Ishikawa (cell line): ENCODE results near the gene ALAS1.

Experiments
- CEBPB ChIP-seq: IDR thresholded peaks from 2 replicates; pipeline ENCODE4 v1.6.1; 2012
- CREB1 ChIP-seq: IDR thresholded peaks from 2 replicates; pipeline ENCODE4 v1.6.1; 2012; ENCODE audit warnings: low read depth
- EGR1 ChIP-seq: IDR thresholded peaks from 2 replicates; pipeline ENCODE4 v1.6.1; 2012
- EP300 ChIP-seq: IDR thresholded peaks from 2 replicates; pipeline ENCODE4 v1.6.1; 2012; ENCODE audit warnings: borderline replicate concordance
- FOXM1 ChIP-seq: IDR thresholded peaks from 2 replicates; pipeline ENCODE4 v1.6.1; 2012; ENCODE audit warnings: low read depth, borderline replicate concordance
- NFIC ChIP-seq: IDR thresholded peaks from 2 replicates; pipeline ENCODE4 v1.6.1; 2012
- RAD21 ChIP-seq: IDR thresholded peaks from 2 replicates; pipeline ENCODE4 v1.6.1; 2012; ENCODE audit warnings: low read depth
- TAF1 ChIP-seq: IDR thresholded peaks from 2 replicates; pipeline ENCODE4 v1.6.1; 2012; ENCODE audit warnings: low read depth, mild to moderate bottlenecking
- TCF12 ChIP-seq: IDR thresholded peaks from 2 replicates; pipeline ENCODE4 v1.6.1; 2012; ENCODE audit warnings: low read depth
- TEAD4 ChIP-seq: IDR thresholded peaks from 2 replicates; pipeline ENCODE4 v1.6.1; 2012
- YY1 ChIP-seq: IDR thresholded peaks from 2 replicates; pipeline ENCODE4 v1.6.1; 2012; ENCODE audit warnings: low read depth
- ZBTB7A ChIP-seq: IDR thresholded peaks from 2 replicates; pipeline ENCODE4 v1.6.1; 2012; ENCODE audit warnings: low read depth
- TF ChIP-seq, protein P1 (sequence below): IDR thresholded peaks from 2 replicates; pipeline ENCODE4 v1.6.1; 2012; ENCODE audit warnings: low read depth, mild to moderate bottlenecking
- TF ChIP-seq, protein P2 (sequence below): IDR thresholded peaks from 2 replicates; pipeline ENCODE4 v1.6.1; 2012
- TF ChIP-seq, protein P3 (sequence below): IDR thresholded peaks from 2 replicates; pipeline ENCODE4 v1.6.1; 2012

The ALAS1 gene

DNA sequence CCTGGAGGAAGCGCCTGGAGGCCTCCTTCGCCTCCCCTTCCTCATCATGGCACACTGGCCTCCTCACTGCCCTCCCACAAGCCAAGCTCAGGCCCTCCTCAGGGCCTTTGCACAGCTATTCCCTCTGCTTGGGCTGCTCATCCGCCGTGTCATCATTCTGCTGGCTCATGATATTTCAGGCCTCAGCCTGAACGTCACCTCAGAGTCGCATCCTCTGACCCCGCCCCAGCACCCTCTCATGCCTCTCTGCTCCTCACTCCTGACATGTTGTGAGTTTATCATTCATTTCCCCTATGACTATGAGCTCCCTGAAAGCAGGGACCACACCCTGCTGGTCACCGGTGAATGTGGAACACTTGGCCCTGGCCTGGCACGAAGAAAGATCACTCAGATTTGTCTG, 23.1 kb upstream of the ALAS1 start:
- no peak for TF ChIP-seq CREB1
- TF ChIP-seq EP300 = no peak
- TF ChIP-seq NFIC = no peak
- TF ChIP-seq ZBTB7A = no peak

DNA sequence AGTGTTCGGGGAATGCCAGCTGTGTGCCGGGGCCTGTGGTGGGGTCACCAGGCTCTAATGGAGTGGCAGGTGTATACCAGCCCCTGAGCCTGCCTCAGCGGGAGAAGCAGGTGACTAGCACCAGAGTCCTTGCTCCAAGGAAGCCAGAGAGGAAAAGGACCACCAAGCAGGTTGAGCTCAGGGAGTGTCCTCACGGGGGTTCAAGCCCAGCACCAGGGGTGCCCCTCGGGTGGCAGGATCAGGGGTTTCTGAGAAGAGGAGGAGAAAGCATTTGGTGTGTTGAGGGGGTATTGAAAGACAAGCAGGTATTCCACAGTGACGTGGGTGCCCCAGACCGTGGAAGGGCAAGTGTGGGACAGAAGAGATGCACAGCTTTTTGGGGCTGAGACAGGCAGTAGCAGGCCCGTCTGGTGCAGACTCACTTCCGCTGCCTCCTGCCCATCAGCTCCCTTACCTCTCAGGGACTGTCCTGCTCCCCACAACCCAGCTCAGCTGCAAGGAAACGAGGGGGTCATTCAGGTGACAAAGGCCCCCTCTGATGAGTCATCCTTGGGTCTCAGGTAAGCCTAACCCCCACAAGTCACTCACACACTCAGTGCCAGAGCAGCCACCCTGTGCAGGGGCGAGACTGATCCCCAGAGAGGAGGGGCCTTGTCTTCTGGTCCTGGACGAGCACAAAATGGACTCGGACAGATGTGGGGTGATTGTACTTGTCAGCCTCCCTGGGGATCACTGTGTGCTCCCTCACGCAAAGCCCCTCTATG, 22.4 kb upstream of the ALAS1 start:
- no peak for TF ChIP-seq CEBPB
- no peak for TF ChIP-seq FOXM1
- no peak for TF ChIP-seq RAD21
- no peak for TF ChIP-seq ZBTB7A
- no peak for TF ChIP-seq YY1
- TF ChIP-seq NFIC = no peak
- no peak for TF ChIP-seq EGR1
- no peak for TF ChIP-seq TCF12
- TF ChIP-seq, protein P1, sequence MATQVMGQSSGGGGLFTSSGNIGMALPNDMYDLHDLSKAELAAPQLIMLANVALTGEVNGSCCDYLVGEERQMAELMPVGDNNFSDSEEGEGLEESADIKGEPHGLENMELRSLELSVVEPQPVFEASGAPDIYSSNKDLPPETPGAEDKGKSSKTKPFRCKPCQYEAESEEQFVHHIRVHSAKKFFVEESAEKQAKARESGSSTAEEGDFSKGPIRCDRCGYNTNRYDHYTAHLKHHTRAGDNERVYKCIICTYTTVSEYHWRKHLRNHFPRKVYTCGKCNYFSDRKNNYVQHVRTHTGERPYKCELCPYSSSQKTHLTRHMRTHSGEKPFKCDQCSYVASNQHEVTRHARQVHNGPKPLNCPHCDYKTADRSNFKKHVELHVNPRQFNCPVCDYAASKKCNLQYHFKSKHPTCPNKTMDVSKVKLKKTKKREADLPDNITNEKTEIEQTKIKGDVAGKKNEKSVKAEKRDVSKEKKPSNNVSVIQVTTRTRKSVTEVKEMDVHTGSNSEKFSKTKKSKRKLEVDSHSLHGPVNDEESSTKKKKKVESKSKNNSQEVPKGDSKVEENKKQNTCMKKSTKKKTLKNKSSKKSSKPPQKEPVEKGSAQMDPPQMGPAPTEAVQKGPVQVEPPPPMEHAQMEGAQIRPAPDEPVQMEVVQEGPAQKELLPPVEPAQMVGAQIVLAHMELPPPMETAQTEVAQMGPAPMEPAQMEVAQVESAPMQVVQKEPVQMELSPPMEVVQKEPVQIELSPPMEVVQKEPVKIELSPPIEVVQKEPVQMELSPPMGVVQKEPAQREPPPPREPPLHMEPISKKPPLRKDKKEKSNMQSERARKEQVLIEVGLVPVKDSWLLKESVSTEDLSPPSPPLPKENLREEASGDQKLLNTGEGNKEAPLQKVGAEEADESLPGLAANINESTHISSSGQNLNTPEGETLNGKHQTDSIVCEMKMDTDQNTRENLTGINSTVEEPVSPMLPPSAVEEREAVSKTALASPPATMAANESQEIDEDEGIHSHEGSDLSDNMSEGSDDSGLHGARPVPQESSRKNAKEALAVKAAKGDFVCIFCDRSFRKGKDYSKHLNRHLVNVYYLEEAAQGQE = no peak
- no peak for TF ChIP-seq TEAD4
- TF ChIP-seq, protein P2, sequence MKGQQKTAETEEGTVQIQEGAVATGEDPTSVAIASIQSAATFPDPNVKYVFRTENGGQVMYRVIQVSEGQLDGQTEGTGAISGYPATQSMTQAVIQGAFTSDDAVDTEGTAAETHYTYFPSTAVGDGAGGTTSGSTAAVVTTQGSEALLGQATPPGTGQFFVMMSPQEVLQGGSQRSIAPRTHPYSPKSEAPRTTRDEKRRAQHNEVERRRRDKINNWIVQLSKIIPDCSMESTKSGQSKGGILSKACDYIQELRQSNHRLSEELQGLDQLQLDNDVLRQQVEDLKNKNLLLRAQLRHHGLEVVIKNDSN = no peak
- no peak for TF ChIP-seq EP300
- TF ChIP-seq CREB1 = no peak
- TF ChIP-seq TAF1 = no peak

DNA sequence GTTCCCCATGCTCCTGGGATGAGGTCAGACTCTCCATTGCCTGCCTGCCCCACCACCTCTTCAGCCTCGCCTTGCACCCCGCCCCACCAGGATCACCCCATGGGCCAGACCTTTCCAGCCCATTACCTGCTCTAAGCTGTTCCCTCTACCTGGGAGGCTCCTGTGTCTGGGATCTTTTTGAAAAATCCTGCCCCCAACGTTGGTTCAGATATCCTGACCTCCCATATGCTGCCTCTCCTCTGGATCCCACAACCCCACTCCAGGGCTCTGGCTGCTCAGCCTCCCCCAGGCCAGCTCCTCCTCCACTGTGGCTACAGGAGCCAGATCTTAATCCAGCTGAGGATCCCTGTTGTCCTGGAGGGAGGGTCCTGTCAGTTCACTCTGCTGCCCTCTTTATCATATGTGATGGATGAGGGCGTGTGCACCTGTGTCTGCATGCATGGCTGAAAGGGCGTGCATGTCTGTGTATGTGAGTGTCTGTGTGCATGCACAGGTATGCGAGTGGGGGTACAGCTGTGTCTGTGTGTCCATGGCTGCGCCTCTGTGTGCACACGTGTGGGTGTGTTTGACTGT, 21.7 kb upstream of the ALAS1 start:
- no peak for TF ChIP-seq RAD21
- TF ChIP-seq TAF1 = no peak

DNA sequence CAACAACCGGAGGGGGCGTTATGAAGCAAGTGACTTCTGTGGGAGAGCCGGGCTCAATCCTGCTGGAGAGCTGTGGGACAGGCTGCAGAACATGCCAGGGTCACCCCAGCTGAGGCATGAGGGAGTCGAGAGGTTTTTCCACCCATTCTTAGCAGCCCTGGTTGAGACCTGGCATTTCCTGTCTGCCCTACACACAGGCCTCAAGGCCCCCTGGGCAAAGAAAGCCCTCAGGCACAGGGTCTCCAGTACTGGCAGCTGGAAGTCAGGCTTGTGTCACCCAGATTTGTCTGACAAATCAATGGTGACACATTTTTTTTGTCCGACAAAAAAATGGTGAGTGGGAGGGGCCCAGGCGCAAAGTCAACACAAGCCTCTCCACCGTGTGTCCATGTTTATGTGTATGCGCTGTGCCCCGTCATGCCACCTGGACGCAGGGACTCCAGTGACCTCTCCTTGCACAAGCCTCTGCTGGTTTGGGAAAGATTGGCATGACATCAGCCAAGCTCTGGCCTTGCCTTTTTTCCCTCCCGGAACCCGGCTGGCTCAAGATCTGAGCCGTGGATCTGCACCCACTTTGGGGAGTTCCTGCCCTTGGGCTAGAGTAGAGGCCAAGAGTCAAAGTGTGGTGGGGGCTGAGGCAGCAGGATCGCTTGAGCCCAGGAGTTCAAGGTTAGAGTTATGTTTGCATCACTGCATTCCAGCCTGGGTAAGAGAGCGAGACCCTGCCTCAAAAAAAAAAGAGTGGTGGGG, 20.8 kb upstream of the ALAS1 start:
- TF ChIP-seq EP300 = no peak
- no peak for TF ChIP-seq NFIC
- TF ChIP-seq TAF1 = no peak
- no peak for TF ChIP-seq CREB1
- no peak for TF ChIP-seq EGR1
- no peak for TF ChIP-seq CEBPB
- TF ChIP-seq YY1 = no peak
- no peak for TF ChIP-seq TEAD4
- TF ChIP-seq, protein P1 = no peak
- no peak for TF ChIP-seq TCF12
- no peak for TF ChIP-seq ZBTB7A
- TF ChIP-seq RAD21 = no peak
- TF ChIP-seq, protein P3, sequence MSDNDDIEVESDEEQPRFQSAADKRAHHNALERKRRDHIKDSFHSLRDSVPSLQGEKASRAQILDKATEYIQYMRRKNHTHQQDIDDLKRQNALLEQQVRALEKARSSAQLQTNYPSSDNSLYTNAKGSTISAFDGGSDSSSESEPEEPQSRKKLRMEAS = no peak
- TF ChIP-seq, protein P2 = no peak
- no peak for TF ChIP-seq FOXM1

DNA sequence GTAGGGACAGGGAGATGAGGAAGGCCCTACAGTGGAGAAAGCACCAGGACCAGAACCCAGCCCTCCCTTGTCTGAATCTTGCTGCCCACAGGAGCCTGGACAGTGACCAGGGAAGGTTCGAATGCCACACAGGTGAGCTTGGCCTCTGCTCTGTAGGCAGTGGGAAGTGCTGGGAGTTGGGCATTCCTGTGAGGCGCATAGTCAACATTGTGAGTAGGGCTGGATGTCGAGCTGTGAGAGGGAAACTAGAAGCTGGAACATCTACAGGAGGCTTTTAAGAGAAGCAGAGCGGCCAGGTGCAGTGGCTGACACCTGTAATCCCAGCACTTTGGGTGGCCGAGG, 20.3 kb upstream of the ALAS1 start:
- TF ChIP-seq TEAD4 (no peak), RAD21 (no peak), CEBPB (no peak), CREB1 (no peak)
- TF ChIP-seq, protein P2 = no peak
- TF ChIP-seq, protein P1 = no peak
